ENCODE data around the gene CCL4.

GRCh38 chr17:36095992-36096391, 7.6 kb upstream of the CCL4 start:
- TF ChIP-seq CTCF (IDR thresholded peaks at IDR 0.05) (no peak), POLR2A (IDR thresholded peaks at IDR 0.05) (no peak), EP300 (IDR thresholded peaks at IDR 0.05) (no peak), POLR2AphosphoS5 (IDR thresholded peaks at IDR 0.05) (no peak)

All from suprapubic skin (tissue), 4 donors.